GM19193 (cell line): ENCODE data around the gene SRRT.

Experiments used
- POLR2A ChIP-seq: IDR thresholded peaks from 4 replicates; pipeline ENCODE4 v1.6.1; 2011; ENCODE audit not compliant: insufficient read depth, insufficient read length; ENCODE audit errors: extremely low read depth

Gene SRRT

GRCh38 chr7:100874577-100875355 lies at the start of gene SRRT:
TSS of gene SRRT (plus strand) at chr7:100875103. CDS start at chr7:100875591, 488 bp downstream.
- peak; percentile 97 for TF ChIP-seq POLR2A

GRCh38 chr7:100825215-100825671 lies 49.7 kb upstream of the SRRT start:
- TF ChIP-seq POLR2A: no peak

- no peak for TF ChIP-seq POLR2A
Measured at GRCh38 chr7:100825751-100826513, 49.0 kb upstream of the SRRT start.

- TF ChIP-seq POLR2A: no peak
Measured at GRCh38 chr7:100826514-100827329, 48.2 kb upstream of the SRRT start.

GRCh38 chr7:100827330-100828226 lies 47.3 kb upstream of the SRRT start, which contains the start of gene EPHB4:
TSS of gene EPHB4 (minus strand) at chr7:100827523. CDS start at chr7:100827030, 493 bp downstream.
- no peak for TF ChIP-seq POLR2A

- no peak for TF ChIP-seq POLR2A
Measured at GRCh38 chr7:100829150-100829716, 45.7 kb upstream of the SRRT start.

GRCh38 chr7:100830396-100830795 lies 44.5 kb upstream of the SRRT start:
- no peak for TF ChIP-seq POLR2A

GRCh38 chr7:100832281-100832633 lies 42.6 kb upstream of the SRRT start:
- TF ChIP-seq POLR2A: no peak

- no peak for TF ChIP-seq POLR2A
Measured at GRCh38 chr7:100835903-100836811, 38.7 kb upstream of the SRRT start.

- TF ChIP-seq POLR2A: no peak
Measured at GRCh38 chr7:100836812-100837098, 38.1 kb upstream of the SRRT start.

- peak; percentile 46 for TF ChIP-seq POLR2A
Measured at GRCh38 chr7:100837099-100837836, 37.6 kb upstream of the SRRT start.

GRCh38 chr7:100839361-100839760 lies 35.5 kb upstream of the SRRT start:
- no peak for TF ChIP-seq POLR2A
